Fibroblast of gingiva (primary cell): ENCODE data around the gene NELFB.

Experiments used
- DNase-seq: peaks from one replicate; pipeline ENCODE4 v3.0.0-alpha.2; 2011; ENCODE audit warnings: low read depth

NELFB gene

DNA sequence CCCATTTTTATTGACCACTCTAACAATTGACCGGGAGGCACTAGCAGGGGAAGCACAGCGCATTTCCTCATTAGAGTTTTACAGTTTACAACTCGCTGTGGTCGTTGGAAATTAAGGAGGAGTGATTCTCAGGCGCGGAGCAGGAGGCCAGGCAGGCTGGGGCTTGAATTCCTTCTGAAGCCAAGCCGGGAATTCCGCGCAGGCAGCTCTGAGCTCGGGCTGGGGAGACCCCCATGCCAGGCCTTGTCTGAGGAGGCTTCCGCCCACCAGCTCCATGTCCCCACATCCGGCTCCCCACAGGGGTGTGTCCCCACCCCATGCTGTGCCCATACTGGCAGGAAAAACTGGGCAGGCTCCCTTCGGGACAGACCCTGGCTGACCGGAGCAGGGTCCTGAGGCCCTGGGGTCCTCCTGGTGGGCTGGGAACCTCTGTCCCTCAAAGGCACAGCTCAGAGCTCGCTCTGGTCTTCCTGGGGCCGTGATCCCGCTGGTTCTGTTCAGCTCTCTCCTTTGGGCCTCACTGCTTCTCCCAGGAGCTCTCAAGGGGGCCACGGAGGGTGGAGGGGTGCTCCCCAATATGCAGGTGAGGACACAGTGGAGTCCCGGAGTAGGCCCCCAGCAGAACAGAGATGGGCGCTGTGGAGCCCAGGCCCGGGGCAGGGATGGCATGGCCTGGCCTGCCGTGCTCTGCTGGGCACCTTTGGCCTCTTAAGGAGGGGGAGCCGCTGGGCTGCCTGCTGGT lies 48.2 kb downstream of the NELFB start:
- no peak for DNase-seq

- no peak for DNase-seq
Observed at GRCh38 chr9:137303893-137304382, 48.8 kb downstream of the NELFB start.

DNA sequence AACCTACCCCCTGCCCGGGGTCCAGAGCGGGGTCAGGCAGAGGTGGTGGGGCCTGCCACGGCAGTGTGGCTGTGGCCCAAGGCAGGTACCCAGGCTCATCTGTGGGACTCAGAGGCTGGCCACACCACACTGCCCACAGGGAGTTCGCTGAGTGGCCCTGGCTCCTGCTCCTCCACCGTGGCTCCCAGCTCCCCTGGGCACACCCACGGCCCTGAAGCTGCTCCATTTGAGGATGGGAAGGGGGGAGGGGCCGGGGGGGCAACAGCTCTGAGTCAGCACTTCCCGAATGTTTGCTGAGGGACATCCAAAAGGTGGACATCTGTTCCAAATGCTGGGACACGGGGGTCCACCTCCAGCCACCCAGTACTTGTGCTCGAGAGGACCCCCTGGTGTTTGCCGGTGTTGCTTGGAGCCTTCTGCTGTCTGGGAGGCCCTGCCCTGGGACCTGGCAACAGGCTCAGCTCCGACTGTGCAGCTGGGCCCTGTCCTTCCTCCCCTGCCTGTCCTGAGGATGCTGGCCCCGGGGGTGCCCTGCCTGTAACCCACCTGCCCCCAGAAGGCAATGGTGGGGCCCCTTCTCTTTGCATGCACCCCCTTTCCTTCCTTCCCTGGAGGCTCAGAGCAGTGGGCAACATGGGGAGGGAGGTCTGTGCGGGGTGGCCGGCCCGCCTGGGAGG lies 49.4 kb downstream of the NELFB start:
- no peak for DNase-seq

GRCh38 chr9:137305060-137305797 lies 50.1 kb downstream of the NELFB start:
- DNase-seq = no peak

DNA sequence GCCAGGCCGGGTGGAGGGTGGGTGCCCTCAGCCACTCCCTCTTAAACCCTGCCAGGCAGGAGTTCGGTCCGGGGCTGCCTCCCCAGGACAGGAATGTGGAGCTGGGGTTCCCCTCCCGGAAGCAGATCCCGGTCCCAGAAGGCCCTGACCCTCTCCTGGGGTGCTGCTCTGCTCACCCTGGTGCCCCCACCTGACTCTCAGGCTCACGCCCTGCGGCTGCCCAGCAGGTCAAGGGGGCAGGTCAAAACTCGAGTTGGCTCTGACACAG lies 50.6 kb downstream of the NELFB start:
- DNase-seq = no peak

- DNase-seq = no peak
Observed at GRCh38 chr9:137306066-137306849, 51.1 kb downstream of the NELFB start.

- DNase-seq = no peak
Observed at GRCh38 chr9:137306850-137307254, 51.7 kb downstream of the NELFB start.

GRCh38 chr9:137307255-137308056 lies 52.3 kb downstream of the NELFB start:
- no peak for DNase-seq

DNA sequence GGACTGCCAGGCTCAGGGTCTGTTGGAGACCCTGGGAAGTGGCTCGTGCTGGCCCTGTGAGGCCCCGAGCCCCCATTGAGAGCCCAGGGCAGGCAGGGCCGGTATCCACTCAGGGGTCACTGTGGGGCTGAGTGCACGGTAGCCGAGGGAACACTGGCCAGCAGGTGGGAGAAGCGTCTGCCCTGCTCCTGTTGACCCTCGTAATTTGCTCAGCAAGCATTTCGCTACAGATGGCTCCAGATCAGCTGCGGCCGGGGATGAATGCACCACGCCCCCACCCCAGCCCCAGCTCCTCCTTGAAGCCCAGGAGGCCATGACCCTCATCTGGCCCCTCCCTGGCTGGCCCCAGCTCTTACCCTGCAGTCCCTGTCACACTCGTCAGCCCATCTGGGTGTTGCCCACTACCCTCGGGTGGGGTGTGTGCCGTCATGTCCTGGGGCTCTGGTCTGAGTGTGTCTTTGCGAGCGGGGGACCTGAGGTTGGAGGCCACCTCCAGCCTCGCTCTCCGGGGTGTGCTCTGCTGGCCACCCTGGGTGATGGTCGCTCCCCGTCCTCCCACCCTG lies 53.0 kb downstream of the NELFB start:
- DNase-seq = no peak

GRCh38 chr9:137309368-137310188 lies 54.5 kb downstream of the NELFB start:
- DNase-seq = no peak

- DNase-seq = no peak
Observed at GRCh38 chr9:137310189-137311052, 55.3 kb downstream of the NELFB start.

- DNase-seq = no peak
Observed at GRCh38 chr9:137311171-137311985, 56.3 kb downstream of the NELFB start.

DNA sequence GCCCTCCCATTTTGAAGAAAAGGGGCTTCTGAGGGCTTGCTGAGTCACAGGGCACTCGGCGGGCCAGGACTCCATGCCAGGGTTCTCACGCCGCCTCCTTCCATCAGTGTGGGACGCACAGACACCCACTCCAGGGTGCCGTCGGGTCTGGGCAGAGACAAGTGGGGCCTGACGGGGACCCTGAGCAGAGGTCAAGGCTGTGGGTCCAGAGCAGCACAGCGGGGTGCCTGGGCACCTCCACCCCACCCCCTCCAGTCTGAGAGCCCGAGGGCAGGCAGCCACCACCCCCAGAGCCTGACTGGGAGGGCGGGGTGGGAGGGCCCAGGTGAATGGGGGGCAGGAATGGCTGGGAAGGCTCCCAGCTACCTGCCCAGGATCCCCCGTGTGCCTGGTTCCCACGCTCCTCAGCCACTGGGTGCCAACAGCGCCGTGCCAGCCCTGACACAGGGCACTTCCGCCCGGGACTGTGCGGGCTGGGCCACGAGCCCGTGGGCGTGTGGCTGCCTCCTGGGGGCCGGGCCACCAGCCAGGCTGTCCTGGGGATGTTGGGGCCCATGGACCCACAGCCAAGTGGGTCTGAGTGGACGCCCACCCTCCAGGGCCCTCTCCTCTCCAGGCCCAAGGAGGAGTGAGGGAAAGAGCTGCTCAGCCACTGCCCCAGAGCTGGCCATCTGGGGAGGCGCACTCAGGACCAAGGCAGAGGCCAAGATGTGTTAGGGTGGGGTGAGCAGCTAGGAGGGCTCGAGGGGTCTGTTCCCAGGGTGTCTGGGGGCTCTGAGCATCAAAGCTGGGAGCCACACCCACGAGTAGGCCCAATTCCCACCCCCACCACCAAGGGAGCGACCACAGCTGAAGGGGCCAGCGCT lies 57.1 kb downstream of the NELFB start:
- DNase-seq = no peak

DNA sequence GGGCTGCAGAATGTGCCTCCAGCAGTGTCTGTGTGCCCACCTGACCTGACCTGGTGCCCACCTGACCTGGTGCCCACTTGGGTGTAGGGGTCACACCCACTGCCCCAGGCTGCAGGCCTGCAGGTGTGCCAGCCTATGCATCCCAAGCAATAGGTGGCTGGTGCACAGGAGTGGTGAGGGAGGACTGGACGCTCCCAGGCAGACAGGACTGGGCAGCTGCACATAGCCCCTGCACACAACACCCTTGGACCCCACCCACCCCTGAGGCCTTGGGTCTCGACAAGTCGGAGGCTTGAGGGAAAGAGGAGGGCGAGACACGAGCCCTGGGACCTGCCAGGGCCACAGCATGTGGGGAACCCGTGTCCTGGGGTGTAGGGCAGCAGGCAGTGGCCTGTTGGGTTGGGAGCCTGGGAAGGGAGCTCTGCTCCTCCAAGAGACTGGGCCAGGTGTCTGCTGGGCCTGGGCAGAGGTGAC lies 57.8 kb downstream of the NELFB start:
- DNase-seq = no peak

- no peak for DNase-seq
Observed at GRCh38 chr9:137313326-137313936, 58.3 kb downstream of the NELFB start.

DNA sequence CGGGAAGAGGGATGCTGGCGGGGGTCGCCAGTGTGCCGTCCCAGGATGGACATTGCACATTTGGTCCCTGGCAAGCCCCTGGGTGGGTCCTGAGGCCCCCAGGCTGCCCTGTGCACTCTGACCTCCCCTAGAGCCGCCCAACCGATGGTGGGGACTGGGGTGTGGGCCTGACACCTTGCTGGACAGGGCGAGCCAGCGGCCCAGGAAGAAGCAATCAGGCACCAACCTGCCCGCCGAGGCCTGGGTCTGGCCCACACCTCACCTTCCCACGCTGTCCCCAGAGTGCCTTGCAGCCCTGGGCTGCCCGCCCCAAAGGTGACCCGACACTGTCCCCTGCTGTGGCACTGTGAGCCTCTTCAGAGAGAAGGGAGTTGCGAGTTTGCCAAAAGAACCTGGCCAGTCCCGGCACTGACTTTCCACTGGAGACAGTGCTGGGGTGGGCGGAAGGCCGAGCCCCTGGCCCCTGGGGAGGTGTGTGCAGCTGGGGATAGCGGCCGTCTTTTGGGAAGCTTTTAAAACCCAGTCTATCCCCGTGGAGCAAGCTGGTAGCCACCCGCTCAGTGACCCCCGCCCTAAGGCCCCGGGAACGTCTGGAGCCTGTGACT lies 58.9 kb downstream of the NELFB start:
- no peak for DNase-seq
